NCI-H2196 treated with DMSO at 0.1 percent for 48 hours (cell line): ENCODE data around the gene KIF5B.

Experiments used
- DNase-seq: peaks from one replicate; lab custom pipeline; 2025; ENCODE audit not compliant: unreplicated experiment; lab: John Stamatoyannopoulos, UW

KIF5B gene

DNA sequence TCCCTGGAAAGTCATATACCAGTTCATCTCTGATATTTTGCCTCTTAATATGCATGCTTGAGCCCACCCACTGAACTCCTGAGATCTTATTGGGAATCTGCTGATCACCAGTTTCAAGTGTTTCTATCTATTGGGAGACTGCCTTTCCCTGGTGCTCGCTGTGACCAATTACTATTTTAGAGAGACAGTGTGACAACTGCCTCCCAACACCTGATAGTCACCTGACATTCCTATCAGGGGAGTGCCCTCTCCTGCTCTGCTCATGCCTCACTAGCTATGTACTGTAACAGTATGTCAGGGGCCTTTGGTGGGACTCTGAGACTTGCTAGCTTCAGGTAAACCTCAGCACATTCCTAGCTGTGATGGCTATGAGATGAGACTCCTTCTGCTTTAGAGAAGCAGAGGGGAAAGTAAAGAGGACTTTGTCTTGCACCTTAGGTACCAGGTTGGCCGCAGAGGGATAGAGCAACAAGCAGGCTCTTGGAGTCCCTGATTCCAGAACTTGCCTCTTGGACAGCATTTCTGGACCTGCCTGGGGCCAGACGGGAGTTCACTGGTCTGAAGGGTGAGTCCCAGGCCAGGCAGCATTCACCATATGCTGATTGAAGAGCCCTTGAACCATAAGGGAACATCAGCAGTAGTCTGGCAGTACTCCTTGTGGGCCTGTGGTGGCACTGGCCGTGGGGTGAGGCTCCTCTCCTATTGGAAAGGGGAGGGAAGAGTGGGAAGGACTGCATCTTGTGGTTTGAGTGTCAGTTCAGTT lies 93.2 kb downstream of the KIF5B start:
- no peak for DNase-seq

DNA sequence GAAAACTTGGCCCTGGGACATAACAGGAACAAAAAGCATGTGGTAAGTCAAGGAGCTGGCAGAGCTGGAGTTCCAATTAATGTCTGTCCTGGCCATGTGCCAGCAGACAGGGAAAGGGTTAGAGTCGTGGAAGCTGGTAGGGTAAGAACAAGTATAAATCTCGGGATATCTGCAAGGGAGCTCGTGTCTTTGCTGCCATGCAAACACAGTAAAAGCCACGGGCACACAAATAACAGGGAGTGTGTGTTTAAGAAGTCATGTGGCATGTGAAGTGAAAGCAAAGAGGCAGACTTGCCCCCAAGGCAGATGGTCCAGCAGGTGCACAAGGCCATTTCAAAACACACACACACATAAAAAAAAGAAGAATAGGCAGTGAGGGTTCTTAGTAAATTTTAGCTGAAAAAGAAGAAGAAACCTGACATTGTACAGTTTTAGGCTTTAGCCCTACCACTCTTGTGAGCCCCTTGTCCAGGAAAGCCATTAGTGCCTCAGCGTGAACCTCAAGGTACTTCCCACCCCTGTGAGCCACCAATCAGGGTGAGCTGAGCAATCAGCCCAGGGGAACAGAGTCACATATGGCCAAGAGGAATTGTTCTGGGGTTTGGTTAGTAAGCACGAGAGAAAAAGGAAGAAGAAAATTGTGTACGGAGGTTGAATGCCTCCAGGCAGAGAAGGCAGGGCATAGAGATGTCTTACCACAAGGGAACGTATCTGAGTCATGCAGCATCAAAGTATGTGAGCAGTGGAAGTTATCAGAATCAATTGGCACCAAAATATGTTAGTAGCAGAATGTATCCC lies 94.7 kb downstream of the KIF5B start:
- DNase-seq = no peak

DNA sequence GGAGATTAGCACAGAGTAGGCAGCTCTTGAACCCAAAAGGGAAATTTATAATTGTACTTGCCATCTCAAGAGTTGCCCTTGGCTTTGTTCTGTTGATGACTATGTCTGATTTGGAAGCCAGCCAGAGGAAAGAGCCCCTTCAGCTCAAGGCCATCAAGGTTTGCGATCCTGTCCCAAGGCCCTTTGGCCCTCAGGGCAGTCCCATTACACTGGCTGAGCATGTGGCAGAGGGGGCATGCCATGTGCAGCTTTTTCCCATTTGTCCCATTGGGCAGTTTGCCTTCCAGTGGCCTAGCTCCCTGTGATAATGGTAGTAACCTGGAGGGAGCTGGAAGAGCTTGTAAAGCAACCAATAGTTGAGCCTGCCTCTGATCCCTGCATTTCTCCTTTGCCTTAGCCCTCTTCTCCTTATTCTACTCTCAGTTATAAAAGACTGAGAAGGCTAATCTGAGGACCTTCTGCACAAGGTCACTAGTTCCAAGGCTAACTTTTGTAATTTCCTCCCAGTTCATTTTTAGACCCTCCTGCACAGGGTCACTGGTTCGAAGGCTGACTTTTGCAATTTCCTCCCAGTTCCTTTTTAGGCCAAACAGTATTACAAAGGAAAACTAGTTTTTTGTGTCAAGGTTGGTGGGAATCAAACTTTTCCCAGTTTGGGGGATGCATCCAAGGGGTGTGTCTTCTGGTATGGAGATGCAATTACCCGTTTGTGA lies 96.6 kb downstream of the KIF5B start:
- no peak for DNase-seq
